ENCODE results near the gene RFESD. TPM values are rescaled to one million over a fixed set of nuclear protein-coding genes. Genes with fewer than 3 reads are reported as not detected.

RFESD gene
- total RNA-seq, 1 experiment from 2014 or later: 5.0 TPM

GRCh38 chr5:95619514-95620029, 27.0 kb upstream of the RFESD start:
- H3F3A ChIP-seq (ENCODE audit: insufficient read depth, low read depth): 0 out of 2 replicates have a peak, but pooled peaks cover 3% of the 10 kb centered on the region
- peak overlapping the region; percentile 81 for H3K4me2 ChIP-seq
- TF ChIP-seq CTCF (conservative IDR thresholded peaks at IDR 0.05) (no peak), EZH2 (IDR thresholded peaks at IDR 0.05; ENCODE audit: low read depth) (no peak)
- CTCF ChIA-PET: no interaction called here
- H3K79me2 ChIP-seq (ENCODE audit: low read depth): no peaks in the 10 kb centered on the region
- H3K36me3 ChIP-seq (ENCODE audit: low read depth): no peaks in the 10 kb centered on the region
- no peak overlapping the region; the same call in 1 of the 2 replicates for H2AFZ ChIP-seq
- BruUV-seq (replicated peaks): no TSS peak
- no peaks in the 10 kb centered on the region for H3K9me2 ChIP-seq (ENCODE audit: insufficient read depth)
- H3K4me3 ChIP-seq: peak overlapping the region; percentile 60; the same call in 1 of the 2 replicates
- POLR2A ChIA-PET (ENCODE audit: unreplicated experiment): no interaction called here
- H3K9me3 ChIP-seq (ENCODE audit: insufficient read depth, low read depth): 0 out of 2 replicates have a peak, but pooled peaks cover 5% of the 10 kb centered on the region
- intact Hi-C loops (cut with micrococcal nuclease; ENCODE audit: unreplicated experiment): loop anchor here (10.0 kb wide), 1 partner anchor 335 kb away; the partner anchor contains the start of gene MCTP1
- 0 out of 2 replicates have a peak, but pooled peaks cover 4% of the 10 kb centered on the region for H3K4me1 ChIP-seq (replicated peaks; ENCODE audit: insufficient read depth)
- peaks cover 13% of the 10 kb centered on the region; the same call in 1 of the 2 replicates for H3K27me3 ChIP-seq (ENCODE audit: insufficient read depth, low read depth)
- DNase-seq: no peak
- H4K20me1 ChIP-seq (ENCODE audit: insufficient read depth): no peaks in the 10 kb centered on the region
- no peak overlapping the region for H3K27ac ChIP-seq

DNA sequence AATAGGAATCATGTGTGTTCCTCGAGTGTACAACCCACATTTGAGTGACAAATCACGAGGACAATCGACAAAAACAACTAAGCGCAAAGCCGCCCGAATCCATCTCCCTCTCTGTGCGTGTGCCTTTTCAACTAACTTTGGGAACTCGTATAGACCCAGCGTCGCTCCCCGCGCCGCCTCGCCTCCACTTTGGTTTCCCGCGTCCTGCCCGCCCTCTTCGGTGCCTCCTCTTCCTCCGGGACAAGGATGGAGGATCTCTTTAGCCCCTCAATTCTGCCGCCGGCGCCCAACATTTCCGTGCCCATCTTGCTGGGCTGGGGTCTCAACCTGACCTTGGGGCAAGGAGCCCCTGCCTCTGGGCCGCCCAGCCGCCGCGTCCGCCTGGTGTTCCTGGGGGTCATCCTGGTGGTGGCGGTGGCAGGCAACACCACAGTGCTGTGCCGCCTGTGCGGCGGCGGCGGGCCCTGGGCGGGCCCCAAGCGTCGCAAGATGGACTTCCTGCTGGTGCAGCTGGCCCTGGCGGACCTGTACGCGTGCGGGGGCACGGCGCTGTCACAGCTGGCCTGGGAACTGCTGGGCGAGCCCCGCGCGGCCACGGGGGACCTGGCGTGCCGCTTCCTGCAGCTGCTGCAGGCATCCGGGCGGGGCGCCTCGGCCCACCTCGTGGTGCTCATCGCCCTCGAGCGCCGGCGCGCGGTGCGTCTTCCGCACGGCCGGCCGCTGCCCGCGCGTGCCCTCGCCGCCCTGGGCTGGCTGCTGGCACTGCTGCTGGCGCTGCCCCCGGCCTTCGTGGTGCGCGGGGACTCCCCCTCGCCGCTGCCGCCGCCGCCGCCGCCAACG, 26.3 kb upstream of the RFESD start, which contains the start of gene GPR150:
Gene GPR150 (plus strand): TSS at position 58 of the 840 bp plus-strand sequence. CDS start 189 bp downstream, at position 247.
- ChIA-PET POLR2A (ENCODE audit: unreplicated experiment) (no interaction called here), CTCF (no interaction called here)
- Histone ChIP-seq H3K79me2 (ENCODE audit: low read depth) (no peaks in the 10 kb centered on the region), H3K9me2 (ENCODE audit: insufficient read depth) (no peaks in the 10 kb centered on the region), H3K9me3 (ENCODE audit: insufficient read depth, low read depth) (no peaks in the 10 kb centered on the region), H2AFZ (peak within 1 kb of the TSS; percentile 82), H3K4me3 (peak within 1 kb of the TSS; percentile 60), H3K36me3 (ENCODE audit: low read depth) (no peaks in the 10 kb centered on the region), H4K20me1 (ENCODE audit: insufficient read depth) (no peaks in the 10 kb centered on the region), H3F3A (ENCODE audit: insufficient read depth, low read depth) (0 out of 2 replicates have a peak, but pooled peaks cover 3% of the 10 kb centered on the region), H3K4me1 (replicated peaks; ENCODE audit: insufficient read depth) (0 out of 2 replicates have a peak, but pooled peaks cover 4% of the 10 kb centered on the region), H3K27me3 (ENCODE audit: insufficient read depth, low read depth) (peaks cover 13% of the 10 kb centered on the region; the same call in 1 of the 2 replicates), H3K27ac (no peak within 1 kb of the TSS), H3K4me2 (peak within 1 kb of the TSS; percentile 81)
- TF ChIP-seq EZH2 (IDR thresholded peaks at IDR 0.05; ENCODE audit: low read depth) (no peak), CTCF (conservative IDR thresholded peaks at IDR 0.05) (no peak; the same call in 1 of the 2 replicates)
- no TSS peak for BruUV-seq (replicated peaks)
- peak; percentile 27 to 39 for DNase-seq
- intact Hi-C loops (cut with micrococcal nuclease; ENCODE audit: unreplicated experiment): no loop called here
